Liver (tissue), 3 donors: ENCODE results near the gene CYBRD1.

Experiments used
- CTCF ChIP-seq: fragments of 150-350 bp; IDR thresholded peaks from 2 replicates; pipeline ENCODE4 v1.5.1; 2017; ENCODE audit warnings: improper control_type of control experiment, low read depth, low read length; ENCODE audit not compliant: missing input control
- GABPA ChIP-seq, 2 donors: IDR thresholded peaks in 1 of 2; conservative IDR thresholded peaks in 1 of 2; 2 replicates each; pipeline ENCODE4 v1.6.1; 2016; ENCODE audit warnings: antibody characterized with exemption in 2 of 2, mild to moderate bottlenecking in 1 of 2, moderate library complexity in 1 of 2
- JUND ChIP-seq, 2 donors: IDR thresholded peaks; 2 replicates each; pipeline ENCODE4 v1.6.1; 2016; ENCODE audit warnings: antibody characterized with exemption in 2 of 2
- NR2F2 ChIP-seq: IDR thresholded peaks from 2 replicates; pipeline ENCODE4 v1.6.1; 2016; ENCODE audit warnings: antibody characterized with exemption
- RAD21 ChIP-seq, 2 donors: IDR thresholded peaks; 2 replicates each; pipeline ENCODE4 v1.6.1; 2016; ENCODE audit warnings: antibody characterized with exemption in 2 of 2, mild to moderate bottlenecking in 2 of 2
- RXRA ChIP-seq, 2 donors: IDR thresholded peaks; 2 replicates each; pipeline ENCODE4 v1.6.1; 2017 to 2018; ENCODE audit warnings: antibody characterized with exemption in 2 of 2, mild to moderate bottlenecking in 1 of 2
- TAF1 ChIP-seq: conservative IDR thresholded peaks from 2 replicates; pipeline ENCODE4 v1.6.1; 2016; ENCODE audit warnings: antibody characterized with exemption, mild to moderate bottlenecking
- YY1 ChIP-seq: IDR thresholded peaks from 2 replicates; pipeline ENCODE4 v1.6.1; 2016; ENCODE audit warnings: antibody characterized with exemption, mild to moderate bottlenecking
- TF ChIP-seq, protein P1 (sequence below): IDR thresholded peaks from 2 replicates; pipeline ENCODE4 v1.6.1; 2016; ENCODE audit warnings: antibody characterized with exemption, mild to moderate bottlenecking
- TF ChIP-seq, protein P2 (sequence below): IDR thresholded peaks from 2 replicates; pipeline ENCODE4 v1.6.1; 2016; ENCODE audit warnings: antibody characterized with exemption
- TF ChIP-seq, protein P3 (sequence below): IDR thresholded peaks from 2 replicates; pipeline ENCODE4 v1.6.1; 2016; ENCODE audit warnings: antibody characterized with exemption
- TF ChIP-seq, protein P4 (sequence below): IDR thresholded peaks from 2 replicates; pipeline ENCODE4 v1.6.1; 2016; ENCODE audit warnings: antibody characterized with exemption
- donor health status: healthy.
- donor health status: healthy.

GRCh38 chr2:171545086-171545485 is 22.8 kb downstream of the CYBRD1 start:
- TF ChIP-seq CTCF (no peak), JUND (IDR thresholded peaks at IDR 0.05) (no peak), YY1 (no peak), TAF1 (no peak), GABPA (IDR thresholded peaks at IDR 0.05 in 1 of 2, conservative IDR thresholded peaks at IDR 0.05 in 1 of 2) (no peak), NR2F2 (no peak), RAD21 (IDR thresholded peaks at IDR 0.05) (no peak), RXRA (IDR thresholded peaks at IDR 0.05) (no peak)
- TF ChIP-seq, protein P1, sequence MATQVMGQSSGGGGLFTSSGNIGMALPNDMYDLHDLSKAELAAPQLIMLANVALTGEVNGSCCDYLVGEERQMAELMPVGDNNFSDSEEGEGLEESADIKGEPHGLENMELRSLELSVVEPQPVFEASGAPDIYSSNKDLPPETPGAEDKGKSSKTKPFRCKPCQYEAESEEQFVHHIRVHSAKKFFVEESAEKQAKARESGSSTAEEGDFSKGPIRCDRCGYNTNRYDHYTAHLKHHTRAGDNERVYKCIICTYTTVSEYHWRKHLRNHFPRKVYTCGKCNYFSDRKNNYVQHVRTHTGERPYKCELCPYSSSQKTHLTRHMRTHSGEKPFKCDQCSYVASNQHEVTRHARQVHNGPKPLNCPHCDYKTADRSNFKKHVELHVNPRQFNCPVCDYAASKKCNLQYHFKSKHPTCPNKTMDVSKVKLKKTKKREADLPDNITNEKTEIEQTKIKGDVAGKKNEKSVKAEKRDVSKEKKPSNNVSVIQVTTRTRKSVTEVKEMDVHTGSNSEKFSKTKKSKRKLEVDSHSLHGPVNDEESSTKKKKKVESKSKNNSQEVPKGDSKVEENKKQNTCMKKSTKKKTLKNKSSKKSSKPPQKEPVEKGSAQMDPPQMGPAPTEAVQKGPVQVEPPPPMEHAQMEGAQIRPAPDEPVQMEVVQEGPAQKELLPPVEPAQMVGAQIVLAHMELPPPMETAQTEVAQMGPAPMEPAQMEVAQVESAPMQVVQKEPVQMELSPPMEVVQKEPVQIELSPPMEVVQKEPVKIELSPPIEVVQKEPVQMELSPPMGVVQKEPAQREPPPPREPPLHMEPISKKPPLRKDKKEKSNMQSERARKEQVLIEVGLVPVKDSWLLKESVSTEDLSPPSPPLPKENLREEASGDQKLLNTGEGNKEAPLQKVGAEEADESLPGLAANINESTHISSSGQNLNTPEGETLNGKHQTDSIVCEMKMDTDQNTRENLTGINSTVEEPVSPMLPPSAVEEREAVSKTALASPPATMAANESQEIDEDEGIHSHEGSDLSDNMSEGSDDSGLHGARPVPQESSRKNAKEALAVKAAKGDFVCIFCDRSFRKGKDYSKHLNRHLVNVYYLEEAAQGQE = no peak
- TF ChIP-seq, protein P2, sequence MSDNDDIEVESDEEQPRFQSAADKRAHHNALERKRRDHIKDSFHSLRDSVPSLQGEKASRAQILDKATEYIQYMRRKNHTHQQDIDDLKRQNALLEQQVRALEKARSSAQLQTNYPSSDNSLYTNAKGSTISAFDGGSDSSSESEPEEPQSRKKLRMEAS = no peak
- TF ChIP-seq, protein P3, sequence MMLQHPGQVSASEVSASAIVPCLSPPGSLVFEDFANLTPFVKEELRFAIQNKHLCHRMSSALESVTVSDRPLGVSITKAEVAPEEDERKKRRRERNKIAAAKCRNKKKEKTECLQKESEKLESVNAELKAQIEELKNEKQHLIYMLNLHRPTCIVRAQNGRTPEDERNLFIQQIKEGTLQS = no peak
- TF ChIP-seq, protein P4, sequence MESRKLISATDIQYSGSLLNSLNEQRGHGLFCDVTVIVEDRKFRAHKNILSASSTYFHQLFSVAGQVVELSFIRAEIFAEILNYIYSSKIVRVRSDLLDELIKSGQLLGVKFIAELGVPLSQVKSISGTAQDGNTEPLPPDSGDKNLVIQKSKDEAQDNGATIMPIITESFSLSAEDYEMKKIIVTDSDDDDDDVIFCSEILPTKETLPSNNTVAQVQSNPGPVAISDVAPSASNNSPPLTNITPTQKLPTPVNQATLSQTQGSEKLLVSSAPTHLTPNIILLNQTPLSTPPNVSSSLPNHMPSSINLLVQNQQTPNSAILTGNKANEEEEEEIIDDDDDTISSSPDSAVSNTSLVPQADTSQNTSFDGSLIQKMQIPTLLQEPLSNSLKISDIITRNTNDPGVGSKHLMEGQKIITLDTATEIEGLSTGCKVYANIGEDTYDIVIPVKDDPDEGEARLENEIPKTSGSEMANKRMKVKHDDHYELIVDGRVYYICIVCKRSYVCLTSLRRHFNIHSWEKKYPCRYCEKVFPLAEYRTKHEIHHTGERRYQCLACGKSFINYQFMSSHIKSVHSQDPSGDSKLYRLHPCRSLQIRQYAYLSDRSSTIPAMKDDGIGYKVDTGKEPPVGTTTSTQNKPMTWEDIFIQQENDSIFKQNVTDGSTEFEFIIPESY = no peak
